ENCODE data around the gene ITGB3. TPM values are rescaled to one million over a fixed set of nuclear protein-coding genes. Genes with fewer than 3 reads are reported as not detected.

Gene ITGB3
- total RNA-seq, 4 donors from 2014 or later: 0.76 to 6.6 (median 4.6) TPM

DNA sequence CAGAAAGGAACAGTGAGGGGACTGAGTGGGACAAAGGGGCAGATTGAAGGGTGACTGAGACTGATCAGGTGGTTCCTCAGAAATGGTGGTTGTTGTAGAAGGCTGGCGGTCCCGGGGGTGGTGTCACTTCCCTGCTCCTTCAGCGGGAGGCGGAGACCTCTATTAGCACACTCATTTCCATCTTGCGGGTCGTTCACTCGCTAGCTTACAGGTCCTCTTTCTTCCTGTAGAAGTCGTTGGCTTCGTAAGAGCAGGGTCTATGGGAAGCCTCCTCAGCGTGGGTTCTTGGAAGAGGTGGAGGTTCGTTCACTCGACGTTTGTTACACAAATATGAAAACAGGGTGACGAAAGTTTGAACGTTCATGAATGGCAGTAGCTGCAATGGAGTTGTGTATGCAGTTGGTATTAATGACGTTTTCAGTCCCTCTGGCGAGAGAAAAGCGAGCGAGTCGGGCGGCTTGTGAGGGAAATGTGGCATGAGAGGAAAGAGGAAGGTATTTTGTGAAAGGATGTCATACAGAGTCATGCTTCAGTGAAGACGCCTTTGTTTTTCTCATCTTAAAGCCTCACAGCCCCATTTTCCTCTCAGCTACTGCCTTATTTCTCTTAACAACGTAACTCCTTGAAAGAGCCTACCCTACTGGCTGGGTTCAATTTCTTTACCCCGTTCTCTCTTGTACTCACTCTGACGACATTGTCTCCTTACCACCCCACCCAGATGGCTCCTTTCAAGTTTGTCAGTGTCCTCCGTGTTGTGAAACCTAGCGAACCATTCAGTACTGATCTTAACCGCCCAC is 70.8 kb downstream of the ITGB3 start:
- H3K4me1 ChIP-seq: peaks cover 12% of the 10 kb centered on the region
- no peaks in the 10 kb centered on the region for H3K27me3 ChIP-seq
- no peak for TF ChIP-seq POLR2A (IDR thresholded peaks at IDR 0.05)
- peak; percentile 83 to 84 for DNase-seq (ENCODE audit: low spot score in 2 of 2)
- no peaks in the 10 kb centered on the region for H3K9me3 ChIP-seq
- H3K4me3 ChIP-seq: peak overlapping the region; percentile 80
- WGBS: 9% methylated on average over 28 of the region's 28 CpGs
- H3K36me3 ChIP-seq: no peaks in the 10 kb centered on the region
- peak overlapping the region; percentile 94 for H3K27ac ChIP-seq

GRCh38 chr17:47325176-47325575 is 71.5 kb downstream of the ITGB3 start:
- Histone ChIP-seq H3K36me3 (no peaks in the 10 kb centered on the region), H3K4me3 (no peak overlapping the region), H3K4me1 (peaks cover 12% of the 10 kb centered on the region), H3K27ac (no peak overlapping the region), H3K9me3 (no peaks in the 10 kb centered on the region), H3K27me3 (no peaks in the 10 kb centered on the region)
- TF ChIP-seq CTCF (IDR thresholded peaks at IDR 0.05) (no peak), POLR2AphosphoS5 (IDR thresholded peaks at IDR 0.05) (no peak), EP300 (IDR thresholded peaks at IDR 0.05) (no peak), POLR2A (IDR thresholded peaks at IDR 0.05) (no peak)
- WGBS: 100% methylated on average over 1 of the region's 1 CpG
- DNase-seq (ENCODE audit: low spot score in 2 of 2): no peak

- Histone ChIP-seq H3K4me1 (no peaks in the 10 kb centered on the region), H3K36me3 (peaks cover under 1% of the 10 kb centered on the region), H3K4me3 (no peak overlapping the region), H3K9me3 (no peaks in the 10 kb centered on the region), H3K27me3 (no peaks in the 10 kb centered on the region), H3K27ac (no peak overlapping the region)
- 96% methylated on average over 2 of the region's 2 CpGs for WGBS
- DNase-seq (ENCODE audit: low spot score in 2 of 2): no peak
- TF ChIP-seq CTCF (IDR thresholded peaks at IDR 0.05) (no peak), POLR2AphosphoS5 (IDR thresholded peaks at IDR 0.05) (no peak), EP300 (IDR thresholded peaks at IDR 0.05) (no peak), POLR2A (IDR thresholded peaks at IDR 0.05) (no peak)
Observed at GRCh38 chr17:47330548-47330947, 76.9 kb downstream of the ITGB3 start.

DNA sequence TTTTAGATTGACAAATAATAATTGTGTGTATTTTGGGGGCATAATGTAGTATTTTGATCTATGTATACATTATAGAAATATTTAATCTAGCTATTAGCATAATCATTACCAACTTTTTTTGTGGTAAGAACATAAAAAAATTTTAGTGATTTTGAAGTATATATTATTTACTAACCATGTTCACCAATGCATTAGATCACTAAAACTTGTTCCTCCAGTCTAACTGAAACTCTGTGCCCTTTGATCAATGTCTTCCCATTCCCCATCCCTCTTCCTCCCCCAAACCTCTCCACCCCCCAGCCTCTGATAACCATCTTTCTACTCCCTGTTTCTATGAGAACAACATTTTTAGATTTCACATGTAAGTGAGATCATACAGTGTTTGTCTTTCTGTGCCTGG is 78.7 kb downstream of the ITGB3 start:
- DNase-seq (ENCODE audit: low spot score in 2 of 2): no peak
- Histone ChIP-seq H3K4me3 (no peak overlapping the region), H3K36me3 (peaks cover 5% of the 10 kb centered on the region), H3K9me3 (no peaks in the 10 kb centered on the region), H3K4me1 (no peaks in the 10 kb centered on the region), H3K27me3 (no peaks in the 10 kb centered on the region), H3K27ac (no peak overlapping the region)
- TF ChIP-seq CTCF (IDR thresholded peaks at IDR 0.05) (no peak), EP300 (IDR thresholded peaks at IDR 0.05) (no peak), POLR2AphosphoS5 (IDR thresholded peaks at IDR 0.05) (no peak), POLR2A (IDR thresholded peaks at IDR 0.05) (no peak)

GRCh38 chr17:47335101-47335936 is 81.7 kb downstream of the ITGB3 start:
- 83% methylated on average over 4 of the region's 4 CpGs for WGBS
- no peaks in the 10 kb centered on the region for H3K27me3 ChIP-seq
- H3K4me3 ChIP-seq: no peak overlapping the region
- H3K36me3 ChIP-seq: peaks cover 8% of the 10 kb centered on the region
- no peak for DNase-seq (ENCODE audit: low spot score in 2 of 2)
- TF ChIP-seq POLR2A (IDR thresholded peaks at IDR 0.05) (no peak), POLR2AphosphoS5 (IDR thresholded peaks at IDR 0.05) (no peak), CTCF (IDR thresholded peaks at IDR 0.05) (no peak), EP300 (IDR thresholded peaks at IDR 0.05) (no peak)
- H3K27ac ChIP-seq: no peak overlapping the region
- H3K4me1 ChIP-seq: no peaks in the 10 kb centered on the region
- H3K9me3 ChIP-seq: no peaks in the 10 kb centered on the region
